Aorta (tissue), 5 donors: ENCODE measurements around the gene FSTL5. TPM values are rescaled to one million over a fixed set of nuclear protein-coding genes. Genes with fewer than 3 reads are reported as not detected.

Experiments
- ATAC-seq: fragments of 200-7000 bp; cut with Tn5 transposase; one replicate; pipeline ENCODE4 v1.9.1; 2022; ENCODE audit warnings: moderate library complexity; ENCODE audit not compliant: low FRiP score
- DNase-seq, 2 donors: peaks; one replicate each; pipeline ENCODE4 v3.0.0-alpha.2; 2020
- H3K27ac ChIP-seq, 2 donors: one replicate each; pipeline ENCODE4 v1.5.1; 2013; ENCODE audit warnings: low read length in 2 of 2, mild to moderate bottlenecking in 2 of 2, moderate library complexity in 2 of 2, control low read depth in 1 of 2, inconsistent platforms in 1 of 2, low read depth in 1 of 2
- H3K27me3 ChIP-seq, 2 donors: one replicate each; pipeline ENCODE4 v1.6.1; 2013; ENCODE audit warnings: control low read depth in 1 of 2, low read length in 1 of 2, mild to moderate bottlenecking in 1 of 2, moderate library complexity in 1 of 2; ENCODE audit not compliant: insufficient read depth in 2 of 2, control insufficient read depth in 1 of 2
- H3K36me3 ChIP-seq, 2 donors: one replicate each; pipeline ENCODE4 v1.6.1; 2013; ENCODE audit warnings: control low read depth in 1 of 2, low read length in 1 of 2, mild to moderate bottlenecking in 1 of 2; ENCODE audit not compliant: insufficient read depth in 2 of 2, control insufficient read depth in 1 of 2
- H3K4me1 ChIP-seq, 2 donors: one replicate each; pipeline ENCODE4 v1.6.1; 2013; ENCODE audit warnings: low read length in 2 of 2, control low read depth in 1 of 2, mild to moderate bottlenecking in 1 of 2, moderate library complexity in 1 of 2; ENCODE audit not compliant: insufficient read depth in 2 of 2, control insufficient read depth in 1 of 2
- H3K4me3 ChIP-seq, 2 donors: one replicate each; pipeline ENCODE4 v1.5.1; 2013; ENCODE audit warnings: low read length in 2 of 2, control low read depth in 1 of 2, mild to moderate bottlenecking in 1 of 2
- H3K9me3 ChIP-seq: one replicate; pipeline ENCODE4 v1.6.1; 2013; ENCODE audit warnings: mild to moderate bottlenecking, low read length; ENCODE audit not compliant: control insufficient read depth
- WGBS, 2 donors: extraction: QIAGEN DNeasy Blood & Tissue Kit; methylation state at CpG; one replicate each; pipeline ENCODE4 v1.1.7; 2013; 5-methylcytosine and 5-hydroxymethylcytosine counted together
- intact Hi-C, 2 donors: fragments of 100-400 bp; cut with DNase I; formaldehyde crosslinking; loops; one replicate each; pipeline versions ENCODE4 v1.14.2 to v1.15.0; 2022
- polyA plus RNA-seq, 2 donors: library from polyadenylated mRNA; stranded (reverse); fragments of 200-250 nt; gene quantifications; one replicate each; pipeline ENCODE4 v1.2.3, GENCODE V29; 2013
- total RNA-seq, 2 donors: library from RNA; stranded (reverse); fragmentation: NEBNext Ultra II Directional; extraction: Animal tissue kit (Norgen Biotek cat#: 25700); gene quantifications; one replicate each; pipeline ENCODE4 v1.2.1, GENCODE V29; 2021
- donor health status: healthy with polysubstance abuse.
- donor health status: Bipolar disorder and iron deficiency.
- donor health status: DM: no; HTN: no; CAD: no.
- donor health status: DM: no; HTN: no; CAD: no.
- donor health status: DM: yes; HTN: yes; CAD: no.

The FSTL5 gene
- total and polyA plus RNA-seq, 4 donors = 0.45 TPM; not detected in 3

DNA sequence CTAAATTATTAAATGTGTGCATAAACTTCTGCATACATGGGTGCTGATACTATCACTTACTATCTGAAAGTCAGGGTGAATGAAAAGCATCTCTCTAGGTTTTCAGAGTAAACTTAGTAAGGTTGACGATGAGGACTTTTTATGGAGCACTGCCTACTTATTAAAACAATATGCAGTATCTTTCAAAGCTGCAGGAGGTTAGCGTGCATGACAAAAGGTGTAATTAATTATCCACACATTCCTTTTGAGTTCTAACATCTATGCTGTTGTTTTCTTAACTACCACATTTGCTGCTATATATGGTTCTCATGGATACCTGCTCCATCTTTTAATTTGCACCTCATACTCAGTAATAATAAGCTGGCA, 256.2 kb downstream of the FSTL5 start:
- DNase-seq (no peak), ATAC-seq (no peak)
- intact Hi-C loops = no loop called here
- H3K9me3 ChIP-seq = no peaks in the 10 kb centered on the region
- H3K36me3 ChIP-seq = no peaks in the 10 kb centered on the region
- no peak overlapping the region for H3K27ac ChIP-seq
- 54 to 59% methylated on average over 2 of the region's 2 CpGs for WGBS, 2 donors
- H3K4me1 ChIP-seq = no peaks in the 10 kb centered on the region
- H3K27me3 ChIP-seq = no peaks in the 10 kb centered on the region
- H3K4me3 ChIP-seq = no peak overlapping the region

DNA sequence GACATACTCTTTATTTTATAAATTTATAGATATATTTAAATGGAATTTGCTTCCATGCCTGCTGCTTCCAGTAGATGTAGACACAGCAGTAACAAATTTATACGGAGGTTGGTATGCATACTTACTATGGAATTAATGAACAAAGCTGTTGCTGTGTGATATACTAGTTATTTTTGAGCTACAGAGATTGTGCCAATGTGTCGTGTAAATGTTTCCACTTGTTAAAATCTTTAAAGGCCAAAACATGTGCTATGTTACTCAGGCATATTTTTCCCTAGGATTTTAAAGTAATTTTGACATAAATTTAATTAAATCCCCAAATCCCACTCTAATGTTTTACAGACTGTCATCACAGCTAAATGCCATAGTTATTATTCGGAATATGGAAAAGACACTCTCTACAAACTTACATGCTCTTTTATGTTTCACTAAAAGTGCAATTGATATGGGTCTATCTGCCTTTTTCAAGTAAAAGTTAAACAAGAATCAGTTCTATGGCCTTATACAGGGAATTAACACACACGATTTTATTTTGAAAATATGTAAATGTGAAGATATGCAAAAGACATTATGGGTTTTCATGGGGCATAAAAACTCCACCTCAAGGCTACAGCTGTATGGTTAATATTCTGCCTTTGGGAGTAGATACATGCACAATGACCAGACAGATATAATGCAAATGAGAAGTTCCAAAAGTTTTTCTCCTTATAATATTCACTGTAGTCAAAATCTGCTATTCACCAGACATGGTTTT, 256.8 kb downstream of the FSTL5 start:
- no peak overlapping the region for H3K27ac ChIP-seq
- H3K9me3 ChIP-seq = no peaks in the 10 kb centered on the region
- no peak for DNase-seq
- H3K4me1 ChIP-seq = no peaks in the 10 kb centered on the region
- no peak for ATAC-seq
- no peak overlapping the region for H3K4me3 ChIP-seq
- no peaks in the 10 kb centered on the region for H3K36me3 ChIP-seq
- WGBS, 2 donors = 17 to 21% methylated on average over 4 of the region's 4 CpGs
- no peaks in the 10 kb centered on the region for H3K27me3 ChIP-seq
- intact Hi-C loops = no loop called here

- WGBS, 2 donors = 89 to 90% methylated on average over 6 of the region's 6 CpGs
- Histone ChIP-seq H3K36me3 (no peaks in the 10 kb centered on the region), H3K4me3 (no peak overlapping the region), H3K9me3 (no peaks in the 10 kb centered on the region), H3K27ac (no peak overlapping the region), H3K27me3 (no peaks in the 10 kb centered on the region), H3K4me1 (no peaks in the 10 kb centered on the region)
- DNase-seq = no peak
- no peak for ATAC-seq
- intact Hi-C loops = no loop called here
Measured at GRCh38 chr4:161900110-161900509, 263.7 kb downstream of the FSTL5 start.

DNA sequence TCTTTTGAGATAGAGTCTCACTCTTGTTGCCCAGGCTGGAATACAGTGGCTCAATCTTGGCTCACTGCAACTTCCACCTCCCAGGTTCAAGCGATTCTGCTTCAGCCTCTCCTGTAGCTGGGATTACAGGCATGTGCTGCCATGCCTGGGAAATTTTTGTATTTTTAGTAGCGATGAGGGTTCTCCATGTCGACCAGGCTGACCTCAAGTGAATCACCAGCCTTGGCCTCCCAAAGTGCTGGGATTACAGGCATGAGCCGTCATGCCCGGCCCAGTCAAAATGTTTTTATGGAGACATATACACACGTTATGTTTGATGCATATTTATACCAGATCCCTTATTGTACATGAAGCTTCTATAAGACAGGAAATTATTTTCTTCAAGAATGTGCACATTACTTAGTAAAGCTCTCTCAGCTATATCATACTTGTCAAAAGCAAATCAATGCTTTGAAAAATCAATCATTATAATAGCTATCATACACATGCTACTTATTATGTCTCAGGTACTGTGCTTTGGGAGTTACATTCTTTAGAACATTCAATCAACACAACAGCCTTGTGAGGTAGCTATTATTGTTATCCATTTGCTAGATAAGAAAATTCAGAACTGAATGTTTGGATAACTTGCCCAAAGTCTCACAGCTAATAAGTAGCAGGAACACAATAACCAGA, 269.2 kb downstream of the FSTL5 start:
- no peaks in the 10 kb centered on the region for H3K9me3 ChIP-seq
- no peak for DNase-seq
- no peaks in the 10 kb centered on the region for H3K4me1 ChIP-seq
- H3K27me3 ChIP-seq = no peaks in the 10 kb centered on the region
- H3K4me3 ChIP-seq = no peak overlapping the region
- WGBS, 2 donors = 64 to 68% methylated on average over 6 of the region's 6 CpGs
- H3K27ac ChIP-seq = no peak overlapping the region
- no peaks in the 10 kb centered on the region for H3K36me3 ChIP-seq
- no peak for ATAC-seq
- intact Hi-C loops = no loop called here

DNA sequence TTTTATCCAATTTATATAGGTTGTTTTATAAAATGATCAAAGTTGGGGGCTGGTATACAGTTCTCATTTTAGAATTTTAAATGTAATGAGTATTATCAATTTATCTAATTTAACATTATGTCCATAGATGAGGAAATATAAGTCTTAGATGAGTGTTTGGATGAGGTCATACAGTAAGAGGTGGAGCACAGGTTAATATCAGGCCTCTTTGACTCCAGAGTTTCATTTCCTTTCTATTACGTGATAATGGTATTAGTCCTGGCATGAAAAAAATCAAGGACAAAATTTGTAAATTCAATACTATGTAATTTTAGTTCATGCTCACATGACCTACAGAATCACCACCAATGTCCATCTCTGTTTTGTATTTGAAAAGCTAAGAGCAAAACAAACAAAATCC, 269.8 kb downstream of the FSTL5 start:
- H3K9me3 ChIP-seq = no peaks in the 10 kb centered on the region
- H3K36me3 ChIP-seq = no peaks in the 10 kb centered on the region
- no peak overlapping the region for H3K27ac ChIP-seq
- 80 to 81% methylated on average over 1 of the region's 1 CpG for WGBS, 2 donors
- DNase-seq (no peak), ATAC-seq (no peak)
- no peaks in the 10 kb centered on the region for H3K27me3 ChIP-seq
- intact Hi-C loops = no loop called here
- no peaks in the 10 kb centered on the region for H3K4me1 ChIP-seq
- H3K4me3 ChIP-seq = no peak overlapping the region

- H3K36me3 ChIP-seq = no peaks in the 10 kb centered on the region
- no peaks in the 10 kb centered on the region for H3K9me3 ChIP-seq
- 38 to 44% methylated on average over 1 of the region's 1 CpG for WGBS, 2 donors
- H3K27me3 ChIP-seq = no peaks in the 10 kb centered on the region
- no peaks in the 10 kb centered on the region for H3K4me1 ChIP-seq
- ATAC-seq (no peak), DNase-seq (no peak)
- H3K27ac ChIP-seq = no peak overlapping the region
- intact Hi-C loops = no loop called here
- no peak overlapping the region for H3K4me3 ChIP-seq
Measured at GRCh38 chr4:161893566-161893965, 270.2 kb downstream of the FSTL5 start.

DNA sequence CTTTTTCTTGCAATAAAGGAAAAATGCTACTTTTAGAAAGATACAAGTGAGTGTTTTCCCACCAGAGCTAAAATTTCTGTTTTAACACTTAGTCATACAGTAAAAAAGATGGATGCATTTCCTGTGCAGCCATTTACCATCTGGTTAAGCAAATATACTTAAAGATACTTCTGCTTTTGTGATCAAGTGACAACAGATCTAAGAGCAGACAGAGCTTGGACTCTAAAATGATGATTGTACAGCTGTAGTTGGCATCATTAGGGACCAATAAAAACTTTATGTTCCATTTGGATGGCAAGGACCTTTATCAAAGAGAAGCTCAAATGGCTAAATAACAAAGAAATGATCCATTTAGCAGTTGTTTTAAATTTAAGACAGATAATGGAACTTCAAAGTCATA, 270.8 kb downstream of the FSTL5 start:
- DNase-seq (no peak), ATAC-seq (no peak)
- no peaks in the 10 kb centered on the region for H3K36me3 ChIP-seq
- H3K9me3 ChIP-seq = no peaks in the 10 kb centered on the region
- no peak overlapping the region for H3K27ac ChIP-seq
- H3K27me3 ChIP-seq = no peaks in the 10 kb centered on the region
- intact Hi-C loops = no loop called here
- H3K4me3 ChIP-seq = no peak overlapping the region
- H3K4me1 ChIP-seq = no peaks in the 10 kb centered on the region

DNA sequence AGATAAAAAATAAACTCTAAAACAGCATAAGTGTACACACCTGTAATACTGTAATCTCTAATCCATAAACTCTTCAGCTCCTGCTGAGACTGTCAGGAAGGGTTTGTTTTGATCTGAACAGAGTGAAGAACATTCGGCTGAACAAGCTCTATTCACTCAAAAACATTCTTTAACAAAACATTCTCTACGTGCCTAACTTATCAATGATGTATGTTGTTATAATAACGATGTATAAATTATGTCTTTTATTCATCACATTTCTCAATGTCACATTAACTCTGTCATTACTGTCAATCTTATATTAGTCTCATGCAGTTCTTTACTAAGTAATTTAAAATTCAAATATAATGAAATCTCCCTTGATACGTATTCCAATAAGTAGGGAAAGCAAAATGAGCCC, 280.6 kb downstream of the FSTL5 start:
- WGBS, 2 donors = 6 to 9% methylated on average over 4 of the region's 4 CpGs
- Histone ChIP-seq H3K27me3 (no peaks in the 10 kb centered on the region), H3K9me3 (no peaks in the 10 kb centered on the region), H3K4me1 (no peaks in the 10 kb centered on the region), H3K27ac (no peak overlapping the region), H3K4me3 (no peak overlapping the region), H3K36me3 (no peaks in the 10 kb centered on the region)
- ATAC-seq (no peak), DNase-seq (no peak)
- intact Hi-C loops = no loop called here

GRCh38 chr4:161881370-161881769, 282.4 kb downstream of the FSTL5 start:
- ATAC-seq (no peak), DNase-seq (no peak)
- H3K4me1 ChIP-seq = no peaks in the 10 kb centered on the region
- no peaks in the 10 kb centered on the region for H3K27me3 ChIP-seq
- 72 to 73% methylated on average over 4 of the region's 4 CpGs for WGBS, 2 donors
- no peaks in the 10 kb centered on the region for H3K36me3 ChIP-seq
- H3K27ac ChIP-seq = no peak overlapping the region
- intact Hi-C loops = no loop called here
- H3K9me3 ChIP-seq = no peaks in the 10 kb centered on the region
- no peak overlapping the region for H3K4me3 ChIP-seq
